C4-2B (cell line): ENCODE measurements around the gene FHL3.

Experiments used
- H3K27ac ChIP-seq: fragments of 450-650 bp; 2 replicates; pipeline ENCODE4 v1.5.1; 2017
- CTCF ChIP-seq: fragments of 450-650 bp; conservative IDR thresholded peaks from 2 replicates; pipeline ENCODE4 v1.5.1; 2017; ENCODE audit warnings: mild to moderate bottlenecking
- ZFX ChIP-seq: fragments of 450-650 bp; IDR thresholded peaks from 2 replicates; pipeline ENCODE4 v1.6.1; 2017

FHL3 gene

GRCh38 chr1:37948166-37948565, 57.1 kb downstream of the FHL3 start:
- H3K27ac ChIP-seq: no peak overlapping the region
- TF ChIP-seq CTCF (no peak), ZFX (no peak)

GRCh38 chr1:37947364-37947763, 58.0 kb downstream of the FHL3 start:
- no peak overlapping the region for H3K27ac ChIP-seq
- TF ChIP-seq CTCF: no peak
- no peak for TF ChIP-seq ZFX
